Measurements from ENCODE around the gene CD83. TPM values are rescaled to one million over a fixed set of nuclear protein-coding genes. Genes with fewer than 3 reads are reported as not detected.

The CD83 gene
- total RNA-seq, 5 donors from 2014 or later (not counting 1 experiment from before 2014, with no cell fraction given): 6.4 to 30.9 (median 11.6) TPM

DNA sequence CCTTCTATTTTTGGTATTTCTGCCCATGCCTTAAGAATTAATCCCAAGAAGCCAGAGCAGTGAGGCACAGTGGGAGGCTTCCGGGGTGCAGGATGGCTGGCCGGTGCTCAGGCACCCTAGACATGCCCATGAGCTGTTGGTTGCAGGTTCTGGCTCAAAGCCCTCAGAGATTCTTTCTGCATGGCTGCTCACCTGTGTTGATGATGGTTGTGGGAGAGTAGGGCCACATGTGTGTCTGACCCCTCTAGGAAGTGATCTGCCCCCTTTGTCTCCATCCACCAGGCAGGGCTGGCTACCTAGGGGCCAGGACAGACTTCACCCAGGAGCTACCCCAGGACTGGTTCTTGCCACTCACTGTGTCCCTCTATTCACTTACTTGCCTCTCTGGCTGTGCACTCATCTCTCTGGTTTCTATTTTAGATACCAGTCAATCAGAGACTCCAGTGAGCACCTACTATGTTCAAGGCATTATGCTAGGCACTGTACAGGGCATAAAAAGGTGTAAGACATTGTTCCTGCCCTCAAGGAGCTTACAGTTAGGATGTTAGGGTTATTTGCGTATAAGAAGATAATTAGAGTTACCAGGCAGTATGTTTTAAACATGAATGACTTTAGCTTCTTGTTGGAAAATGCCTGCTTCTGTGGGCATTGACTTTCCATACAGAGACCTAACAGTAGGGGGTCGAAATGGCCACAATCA is 16.8 kb downstream of the CD83 start:
- Histone ChIP-seq H3K4me1 (ENCODE audit: control insufficient read depth in 1 of 2, extremely low read depth in 1 of 2, insufficient read depth in 2 of 2, low read length in 2 of 2) (no peaks in the 10 kb centered on the region), H3K4me3 (ENCODE audit: control insufficient read depth in 1 of 2, extremely low read depth in 1 of 2, low read length in 1 of 2) (no peak overlapping the region), H3K27ac (ENCODE audit: low read length) (no peak overlapping the region), H3K36me3 (ENCODE audit: control insufficient read depth in 2 of 2, extremely low read depth in 1 of 2, insufficient read depth in 1 of 2, low read length in 1 of 2) (peaks cover 8 to 44% of the 10 kb centered on the region in 2 donors), H3K9me3 (no peaks in the 10 kb centered on the region), H3K27me3 (replicated peaks in 1 of 2; ENCODE audit: control insufficient read depth in 2 of 2, extremely low read depth in 1 of 2, insufficient read depth in 2 of 2, low read length in 1 of 2) (no peaks in the 10 kb centered on the region)
- ATAC-seq (replicated peaks in 1 of 4): no peak
- CTCF ChIA-PET: interaction anchor here in 1 of 2 donors (0.6 to 1.0 kb wide), 2 partner anchors 10 to 137 kb away, joined by 4 to 5 read pairs; no protein-coding TSS in a partner anchor
- POLR2A ChIA-PET: interaction anchor here in 1 of 2 donors (0.7 kb wide), 1 partner anchor 10 kb away, joined by 3 read pairs; no protein-coding TSS in a partner anchor
- H3K9me3 Mint-ChIP-seq: no peaks in the 10 kb centered on the region
- H3K36me3 Mint-ChIP-seq: peaks cover 61% of the 10 kb centered on the region
- no peaks in the 10 kb centered on the region for H3K27me3 Mint-ChIP-seq
- H3K27ac Mint-ChIP-seq: no peak overlapping the region
- DNase-seq: no peak
- H3K4me1 Mint-ChIP-seq: peaks cover under 1 to 6% (median 5%) of the 10 kb centered on the region in 3 donors
- H3K4me3 Mint-ChIP-seq: no peak overlapping the region
- 81% methylated on average over 1 of the region's 4 CpGs for WGBS (ENCODE audit: insufficient coverage)

- H3K4me3 Mint-ChIP-seq: no peak overlapping the region
- no peak overlapping the region for H3K27ac ChIP-seq (ENCODE audit: low read length)
- H3K36me3 ChIP-seq (ENCODE audit: control insufficient read depth in 2 of 2, extremely low read depth in 1 of 2, insufficient read depth in 1 of 2, low read length in 1 of 2): peaks cover 8 to 41% of the 10 kb centered on the region in 2 donors
- H3K4me3 ChIP-seq (ENCODE audit: control insufficient read depth in 1 of 2, extremely low read depth in 1 of 2, low read length in 1 of 2): no peak overlapping the region
- CTCF ChIA-PET: interaction anchor here in 1 of 2 donors (1.2 kb wide), 1 partner anchor 9 kb away, joined by 5 read pairs; no protein-coding TSS in a partner anchor
- POLR2A ChIA-PET: no interaction called here
- 100% methylated on average over 4 of the region's 9 CpGs for WGBS (ENCODE audit: insufficient coverage)
- H3K27me3 ChIP-seq (replicated peaks in 1 of 2; ENCODE audit: control insufficient read depth in 2 of 2, extremely low read depth in 1 of 2, insufficient read depth in 2 of 2, low read length in 1 of 2): no peaks in the 10 kb centered on the region
- no peaks in the 10 kb centered on the region for H3K27me3 Mint-ChIP-seq
- H3K9me3 Mint-ChIP-seq: no peaks in the 10 kb centered on the region
- ATAC-seq (replicated peaks in 1 of 4) (no peak), DNase-seq (no peak)
- H3K27ac Mint-ChIP-seq: no peak overlapping the region
- no peaks in the 10 kb centered on the region for H3K4me1 Mint-ChIP-seq
- no peaks in the 10 kb centered on the region for H3K9me3 ChIP-seq
- peaks cover 52% of the 10 kb centered on the region for H3K36me3 Mint-ChIP-seq
- H3K4me1 ChIP-seq (ENCODE audit: control insufficient read depth in 1 of 2, extremely low read depth in 1 of 2, insufficient read depth in 2 of 2, low read length in 2 of 2): no peaks in the 10 kb centered on the region
Measured at GRCh38 chr6:14135893-14136539, 18.4 kb downstream of the CD83 start.

GRCh38 chr6:14138701-14139215 is 21.2 kb downstream of the CD83 start:
- Histone ChIP-seq H3K27ac (ENCODE audit: low read length) (no peak overlapping the region), H3K27me3 (replicated peaks in 1 of 2; ENCODE audit: control insufficient read depth in 2 of 2, extremely low read depth in 1 of 2, insufficient read depth in 2 of 2, low read length in 1 of 2) (no peaks in the 10 kb centered on the region), H3K36me3 (ENCODE audit: control insufficient read depth in 2 of 2, extremely low read depth in 1 of 2, insufficient read depth in 1 of 2, low read length in 1 of 2) (peaks cover 5 to 22% of the 10 kb centered on the region in 2 donors), H3K4me3 (ENCODE audit: control insufficient read depth in 1 of 2, extremely low read depth in 1 of 2, low read length in 1 of 2) (no peak overlapping the region), H3K4me1 (ENCODE audit: control insufficient read depth in 1 of 2, extremely low read depth in 1 of 2, insufficient read depth in 2 of 2, low read length in 2 of 2) (no peaks in the 10 kb centered on the region), H3K9me3 (no peaks in the 10 kb centered on the region)
- POLR2A ChIA-PET: interaction anchor here (0.6 to 0.9 kb wide), 2 partner anchors 15 to 1510 kb away, joined by 3 to 5 read pairs; no protein-coding TSS in a partner anchor
- no peaks in the 10 kb centered on the region for H3K9me3 Mint-ChIP-seq
- H3K4me3 Mint-ChIP-seq: no peak overlapping the region
- DNase-seq: no peak
- no peaks in the 10 kb centered on the region for H3K27me3 Mint-ChIP-seq
- H3K4me1 Mint-ChIP-seq: no peaks in the 10 kb centered on the region
- no peak for ATAC-seq (replicated peaks in 1 of 4)
- no peak overlapping the region for H3K27ac Mint-ChIP-seq
- 94% methylated on average over 5 of the region's 9 CpGs for WGBS (ENCODE audit: insufficient coverage)
- CTCF ChIA-PET: interaction anchor here (0.5 to 0.9 kb wide), 4 partner anchors 19 to 993 kb away, joined by 3 to 5 read pairs (median 3); no protein-coding TSS in a partner anchor
- peaks cover 27% of the 10 kb centered on the region for H3K36me3 Mint-ChIP-seq

DNA sequence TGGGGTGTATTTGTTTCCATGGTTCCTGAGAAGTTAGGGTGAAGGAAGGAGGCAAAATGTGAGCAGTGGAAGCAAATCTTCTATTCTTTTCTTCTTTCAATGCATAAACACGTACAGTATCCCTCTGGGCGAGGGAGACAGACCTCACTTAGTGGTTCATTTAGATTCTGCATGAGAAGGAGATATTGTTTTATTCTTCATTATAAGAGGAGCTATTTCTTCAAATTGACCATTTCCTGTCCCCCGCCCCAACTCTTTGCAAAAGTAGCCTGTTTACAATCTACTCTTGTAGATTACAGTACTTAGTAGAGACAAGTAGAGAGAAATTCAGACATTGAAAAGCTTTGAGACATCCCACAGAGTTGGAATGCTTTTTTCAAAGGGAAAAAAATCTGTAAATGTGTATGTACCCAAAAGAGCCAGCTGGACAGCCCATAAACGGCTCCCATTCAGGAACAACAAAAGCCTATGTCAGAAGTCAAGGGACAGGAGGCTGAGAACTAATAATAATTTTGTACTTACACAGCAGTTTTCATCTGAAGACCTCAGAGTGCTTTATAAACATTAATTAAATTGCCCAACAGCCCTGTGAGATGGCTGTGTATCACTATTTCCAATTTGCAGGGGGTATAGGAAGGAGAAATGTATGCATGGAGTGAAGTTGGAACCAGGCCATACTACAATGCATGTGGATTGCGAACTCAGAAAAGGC is 23.9 kb downstream of the CD83 start:
- peaks cover under 1% of the 10 kb centered on the region for H3K36me3 Mint-ChIP-seq
- H3K4me1 ChIP-seq (ENCODE audit: control insufficient read depth in 1 of 2, extremely low read depth in 1 of 2, insufficient read depth in 2 of 2, low read length in 2 of 2): peaks cover 0 to 5% of the 10 kb centered on the region in 2 experiments
- H3K27ac Mint-ChIP-seq: no peak overlapping the region
- no peaks in the 10 kb centered on the region for H3K27me3 ChIP-seq (replicated peaks in 1 of 2; ENCODE audit: control insufficient read depth in 2 of 2, extremely low read depth in 1 of 2, insufficient read depth in 2 of 2, low read length in 1 of 2)
- no peaks in the 10 kb centered on the region for H3K9me3 Mint-ChIP-seq
- no peaks in the 10 kb centered on the region for H3K27me3 Mint-ChIP-seq
- H3K27ac ChIP-seq (ENCODE audit: low read length): no peak overlapping the region
- ATAC-seq (replicated peaks in 1 of 4): no peak
- CTCF ChIA-PET: interaction anchor here in 1 of 2 donors (1.2 to 1.6 kb wide), 2 partner anchors 17 to 75 kb away, joined by 4 read pairs; no protein-coding TSS in a partner anchor
- H3K4me1 Mint-ChIP-seq: peaks cover 0 to 5% (median 1%) of the 10 kb centered on the region in 3 donors
- POLR2A ChIA-PET: interaction anchor here (0.5 to 0.6 kb wide), 2 partner anchors 17 to 749 kb away, joined by 4 to 7 read pairs; no protein-coding TSS in a partner anchor
- no peaks in the 10 kb centered on the region for H3K9me3 ChIP-seq
- H3K4me3 ChIP-seq (ENCODE audit: control insufficient read depth in 1 of 2, extremely low read depth in 1 of 2, low read length in 1 of 2): no peak overlapping the region
- H3K4me3 Mint-ChIP-seq: no peak overlapping the region
- DNase-seq: no peak
- WGBS (ENCODE audit: insufficient coverage): no CpG with 5 or more reads among the region's 5 CpGs
- H3K36me3 ChIP-seq (ENCODE audit: control insufficient read depth in 2 of 2, extremely low read depth in 1 of 2, insufficient read depth in 1 of 2, low read length in 1 of 2): no peaks in the 10 kb centered on the region

- POLR2A ChIA-PET: interaction anchor here in 1 of 2 donors (0.6 kb wide), 1 partner anchor 749 kb away, joined by 7 read pairs; no protein-coding TSS in a partner anchor
- H3K4me3 Mint-ChIP-seq: no peak overlapping the region
- DNase-seq: no peak
- no peaks in the 10 kb centered on the region for H3K27me3 Mint-ChIP-seq
- no peaks in the 10 kb centered on the region for H3K36me3 ChIP-seq (ENCODE audit: control insufficient read depth in 2 of 2, extremely low read depth in 1 of 2, insufficient read depth in 1 of 2, low read length in 1 of 2)
- no peaks in the 10 kb centered on the region for H3K9me3 ChIP-seq
- no peaks in the 10 kb centered on the region for H3K9me3 Mint-ChIP-seq
- WGBS (ENCODE audit: insufficient coverage): 85% methylated on average over 7 of the region's 7 CpGs
- peaks cover 0 to 5% of the 10 kb centered on the region in 2 experiments for H3K4me1 ChIP-seq (ENCODE audit: control insufficient read depth in 1 of 2, extremely low read depth in 1 of 2, insufficient read depth in 2 of 2, low read length in 2 of 2)
- no peak overlapping the region for H3K27ac ChIP-seq (ENCODE audit: low read length)
- H3K27ac Mint-ChIP-seq: no peak overlapping the region
- no peaks in the 10 kb centered on the region for H3K27me3 ChIP-seq (replicated peaks in 1 of 2; ENCODE audit: control insufficient read depth in 2 of 2, extremely low read depth in 1 of 2, insufficient read depth in 2 of 2, low read length in 1 of 2)
- H3K36me3 Mint-ChIP-seq: no peaks in the 10 kb centered on the region
- no peak overlapping the region for H3K4me3 ChIP-seq (ENCODE audit: control insufficient read depth in 1 of 2, extremely low read depth in 1 of 2, low read length in 1 of 2)
- H3K4me1 Mint-ChIP-seq: peaks cover 0 to 5% (median 1%) of the 10 kb centered on the region in 3 donors
- ATAC-seq (replicated peaks in 1 of 4): no peak
- CTCF ChIA-PET: interaction anchor here in 1 of 2 donors (1.2 to 1.6 kb wide), 2 partner anchors 18 to 75 kb away, joined by 4 read pairs; no protein-coding TSS in a partner anchor
Measured at GRCh38 chr6:14142063-14142450, 24.5 kb downstream of the CD83 start.

All from T-cell (primary cell).